Stimulated activated CD4-positive, alpha-beta T cell treated with anti-CD3 and anti-CD28 coated beads, Interleukin-15, amount 100 ng/mL, for 48 hours (primary cell): ENCODE measurements around the gene GNB5.

Source experiments
- DNase-seq, 2 donors: peaks; one replicate each; pipeline ENCODE4 v3.0.0-alpha.2; 2020; ENCODE audit warnings: low read depth in 2 of 2

Gene GNB5

DNA sequence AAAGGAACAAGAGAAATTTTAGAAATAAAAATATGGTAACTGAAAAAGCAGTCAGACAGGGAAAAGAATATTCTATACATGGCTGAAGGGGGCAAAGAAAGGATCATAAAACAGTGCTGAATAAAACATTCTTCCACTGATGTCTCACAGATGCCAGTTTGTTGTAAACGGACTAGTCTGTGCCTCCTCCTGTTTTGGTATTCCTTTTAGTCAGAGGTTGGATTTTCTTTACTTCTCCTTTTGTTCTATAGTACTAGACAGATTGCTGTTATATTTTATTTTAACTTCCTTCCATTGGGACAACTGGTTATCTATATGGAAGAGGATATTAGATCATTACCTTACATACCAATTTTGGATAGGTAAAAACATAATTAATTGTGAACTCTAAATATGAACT is 16.0 kb upstream of the GNB5 start:
- DNase-seq: no peak

DNA sequence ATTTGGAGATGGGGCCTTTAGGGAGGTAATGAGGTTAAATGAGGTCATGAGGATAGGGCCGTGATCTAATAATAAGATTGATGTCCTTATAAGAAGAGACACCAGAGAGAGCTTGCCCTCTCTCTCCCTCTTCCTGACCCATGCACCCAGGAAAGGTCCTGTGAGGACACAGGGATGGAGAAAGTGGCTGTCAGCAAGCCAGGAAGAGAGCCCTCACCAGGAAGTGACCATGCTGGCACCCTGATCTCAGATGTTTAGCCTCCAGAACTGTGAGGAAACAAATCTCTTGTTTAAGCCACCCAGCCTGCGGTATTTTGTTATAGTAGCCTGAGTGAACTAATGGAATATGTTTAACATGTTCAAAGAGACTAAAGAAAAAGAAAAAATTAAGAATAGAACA is 15.3 kb upstream of the GNB5 start:
- no peak for DNase-seq

DNA sequence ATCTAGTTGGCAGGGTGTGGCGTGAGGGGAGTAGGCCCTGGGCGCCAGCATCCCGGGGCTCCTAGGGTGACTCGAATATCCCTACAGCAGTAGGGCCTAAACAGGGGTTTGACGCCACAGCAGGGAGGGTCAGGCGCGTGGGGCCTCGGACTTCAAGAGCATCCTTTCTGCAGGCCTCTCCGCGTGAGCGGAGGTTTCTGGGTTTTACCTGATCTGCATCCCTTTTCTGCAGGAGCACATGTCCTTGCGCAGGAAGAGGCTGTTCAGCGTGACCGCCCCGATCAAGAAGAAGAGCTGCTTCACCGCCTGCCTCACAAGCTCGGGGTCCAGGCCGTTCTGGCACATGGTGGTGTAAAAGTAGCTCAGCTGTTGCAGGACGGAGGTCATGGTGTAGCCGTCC is 13.5 kb upstream of the GNB5 start:
- DNase-seq: no peak

- DNase-seq: no peak
Measured at GRCh38 chr15:52200831-52201365, 9.7 kb upstream of the GNB5 start.

DNA sequence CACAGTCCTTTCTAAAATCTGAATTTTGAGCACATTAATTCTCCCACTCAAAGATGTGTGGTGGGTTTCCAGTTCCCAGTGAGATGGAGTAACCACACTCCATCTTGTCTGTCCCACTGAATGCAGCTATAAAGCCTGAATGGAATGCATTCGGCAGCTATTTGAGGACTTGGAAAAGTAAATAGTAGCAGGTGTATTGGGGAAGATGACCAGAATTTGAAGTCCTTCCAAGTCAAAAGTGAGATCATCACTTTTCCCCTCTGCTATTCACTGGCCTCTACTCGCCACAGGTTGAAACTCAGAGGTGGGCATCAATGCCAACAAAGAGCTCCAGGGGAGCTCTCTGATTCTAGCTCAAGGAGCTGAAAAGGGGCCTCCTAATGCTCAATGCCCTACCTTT is 8.1 kb upstream of the GNB5 start:
- no peak for DNase-seq

DNA sequence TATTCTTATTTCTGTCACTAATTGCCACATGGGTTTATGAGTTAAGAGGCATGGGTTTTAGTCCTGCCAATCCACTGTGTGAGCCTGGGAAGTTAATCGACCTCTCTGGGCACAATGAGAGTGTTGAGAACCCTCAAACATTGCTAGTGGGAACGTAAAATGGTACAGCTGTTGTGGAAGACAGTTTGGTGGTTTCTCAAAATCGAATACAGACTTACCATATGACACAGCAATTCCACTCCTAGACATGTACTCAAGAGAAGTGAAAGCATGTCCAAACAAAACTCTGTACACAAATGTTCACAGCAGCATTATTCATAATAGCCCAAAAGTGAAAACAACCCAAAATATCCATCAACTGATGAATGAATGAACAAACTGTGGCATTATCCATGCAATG is 5.7 kb upstream of the GNB5 start:
- DNase-seq: no peak

DNA sequence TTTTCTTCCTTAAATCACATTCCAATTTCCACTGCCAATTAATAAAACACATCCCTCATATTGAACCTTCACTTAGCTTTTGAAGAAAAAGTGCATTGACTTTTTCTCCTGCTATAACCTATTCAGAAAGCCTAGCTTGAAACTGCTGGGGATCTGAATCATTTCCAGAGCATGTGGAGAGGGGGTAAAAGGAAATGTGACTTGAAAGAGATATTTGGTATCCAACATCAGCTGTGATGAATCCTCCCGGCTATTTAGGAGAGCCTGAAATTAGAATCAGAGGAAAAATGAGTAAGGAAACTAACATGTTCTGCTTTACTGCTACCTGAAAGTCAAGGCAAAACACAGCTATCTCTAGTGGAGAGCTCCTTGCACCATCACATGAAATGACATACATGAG is 2.6 kb upstream of the GNB5 start:
- no peak for DNase-seq

GRCh38 chr15:52193321-52193720 is 2.1 kb upstream of the GNB5 start:
- no peak for DNase-seq

- DNase-seq: no peak
Measured at GRCh38 chr15:52186651-52187486, 4.3 kb downstream of the GNB5 start.

DNA sequence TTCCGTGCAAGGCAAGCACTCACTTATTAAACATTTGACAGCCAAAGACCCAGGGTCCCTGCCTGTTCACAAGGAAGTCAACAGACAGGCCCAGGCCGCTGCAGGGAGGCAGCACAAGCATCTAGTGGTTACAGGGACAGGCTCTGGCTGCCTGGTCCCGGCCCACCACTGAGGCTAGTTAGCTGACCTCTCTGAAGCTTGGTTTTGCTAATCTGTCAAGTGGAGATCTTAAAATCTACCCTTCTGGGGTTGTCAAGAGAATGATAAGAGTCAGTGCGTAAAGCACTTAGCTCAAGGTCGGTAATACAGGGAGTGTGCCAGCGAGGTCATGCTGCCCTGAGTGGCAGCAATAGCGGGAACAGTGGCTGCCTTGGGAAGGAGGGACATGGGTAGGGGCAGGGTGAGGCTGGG is 6.0 kb downstream of the GNB5 start:
- no peak for DNase-seq

DNA sequence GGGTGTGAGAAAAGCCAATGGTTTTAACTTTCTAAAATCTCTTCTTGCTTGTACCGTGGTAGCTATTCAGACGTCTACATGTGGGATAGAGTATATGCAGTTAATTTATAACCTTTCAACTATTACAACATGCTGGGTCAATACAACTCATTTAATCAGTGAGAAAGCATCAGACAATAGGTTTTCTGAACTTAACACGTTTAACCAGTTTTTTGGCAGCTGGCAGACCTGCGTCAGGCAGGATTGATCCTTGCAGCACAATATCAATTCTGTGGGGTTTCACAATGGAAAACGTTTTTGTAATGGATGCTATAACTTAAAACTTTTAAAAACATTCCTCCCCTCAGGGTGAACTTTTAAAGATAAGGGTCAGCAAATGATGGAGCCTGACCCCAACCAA is 6.5 kb downstream of the GNB5 start:
- DNase-seq: no peak

- no peak for DNase-seq
Measured at GRCh38 chr15:52183562-52184173, 7.5 kb downstream of the GNB5 start.

GRCh38 chr15:52181938-52182780 is 9.0 kb downstream of the GNB5 start:
- DNase-seq: no peak

GRCh38 chr15:52180851-52181450 is 10.2 kb downstream of the GNB5 start:
- no peak for DNase-seq

DNA sequence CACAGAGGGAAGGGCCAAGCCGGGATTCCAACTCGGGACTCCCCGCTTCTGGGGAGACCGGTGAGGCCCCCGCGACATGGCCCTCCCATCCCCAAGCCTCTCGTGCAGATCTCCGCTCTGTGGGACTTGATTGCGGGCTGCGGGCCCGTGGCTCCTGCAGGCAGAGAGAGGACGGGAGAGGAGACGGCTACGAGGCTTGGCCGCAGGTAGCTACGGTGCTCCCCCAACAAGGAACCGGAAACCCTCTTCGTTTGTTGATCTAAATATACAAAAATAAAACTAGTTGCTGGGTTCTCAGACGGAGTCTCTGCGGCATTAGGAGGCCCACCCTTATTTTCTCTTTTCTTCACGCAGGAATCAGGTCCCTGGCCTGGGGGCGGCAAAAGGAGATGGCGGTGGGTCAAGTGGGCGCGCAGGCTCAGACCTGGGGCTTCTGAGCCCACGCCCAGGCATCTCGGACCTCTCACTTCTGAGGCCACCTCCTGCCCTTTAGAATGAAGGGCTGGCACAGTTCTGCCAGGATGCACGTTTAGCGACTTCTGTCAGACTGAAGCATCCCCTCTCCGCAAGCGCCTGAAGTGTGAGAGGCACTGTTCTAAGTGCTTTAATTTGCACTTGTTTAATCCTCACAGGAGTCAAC is 10.9 kb downstream of the GNB5 start:
- peak in 1 of 2 donors; percentile 13 for DNase-seq

- DNase-seq: peak; percentile 69 to 83
Measured at GRCh38 chr15:52179278-52180195, 11.7 kb downstream of the GNB5 start.

DNA sequence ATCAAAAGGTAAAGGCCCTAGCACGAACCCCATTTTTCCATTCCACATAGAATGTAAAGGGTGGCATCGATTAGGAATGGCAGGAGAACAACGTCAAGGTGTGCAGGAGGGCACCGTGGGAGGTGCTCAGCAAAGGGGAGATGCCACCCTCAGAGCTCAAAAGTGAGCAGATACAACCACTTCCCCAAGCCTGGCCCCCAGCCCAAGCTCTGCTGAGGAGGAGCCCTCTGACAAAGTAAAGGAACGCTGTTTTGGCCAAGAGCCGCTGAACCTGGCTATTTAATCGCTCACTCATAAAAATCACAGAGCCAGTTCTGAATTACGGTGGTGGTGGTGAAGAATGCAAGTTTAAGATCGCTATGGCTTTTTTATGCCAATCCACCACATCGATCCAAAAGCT is 12.4 kb downstream of the GNB5 start:
- no peak for DNase-seq

GRCh38 chr15:52172869-52173268 is 18.3 kb downstream of the GNB5 start:
- no peak for DNase-seq

DNA sequence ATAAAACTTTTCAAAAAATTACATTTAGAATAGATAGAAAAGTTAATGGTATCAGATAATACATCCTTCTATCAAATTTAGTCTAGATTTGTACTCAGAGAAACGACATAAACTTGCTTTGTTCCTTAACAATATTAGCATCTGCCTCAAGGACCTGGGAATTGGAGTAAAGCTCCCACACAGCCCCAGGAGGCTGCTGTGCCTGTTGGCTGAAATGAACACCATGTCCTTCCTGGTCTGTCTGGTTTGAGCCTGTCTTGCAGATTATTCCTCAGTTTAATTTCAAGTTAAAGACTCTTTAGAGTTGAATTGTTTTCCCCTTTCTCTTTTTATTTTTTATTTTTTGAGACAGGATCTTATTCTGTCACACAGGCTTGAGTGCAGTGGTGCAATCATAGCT is 19.4 kb downstream of the GNB5 start:
- DNase-seq: no peak

DNA sequence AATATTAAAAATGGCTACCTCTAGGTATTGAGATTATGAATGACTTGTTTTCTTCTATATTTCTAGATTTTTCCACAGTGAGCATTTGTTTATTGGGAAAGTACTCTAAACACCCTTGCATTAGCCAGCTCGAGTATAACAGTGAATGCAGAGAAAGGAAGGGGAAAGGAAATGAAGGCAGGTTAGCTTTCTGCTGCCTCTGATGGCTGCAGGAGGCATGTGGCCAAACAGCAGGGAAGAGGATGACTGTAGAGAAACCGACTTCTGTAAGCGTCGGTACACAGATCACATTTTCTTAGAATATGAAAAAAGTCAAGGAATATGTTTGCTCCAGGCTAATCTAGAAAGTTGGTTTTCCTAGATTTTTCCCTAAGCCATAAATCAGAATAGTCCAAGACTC is 19.8 kb downstream of the GNB5 start:
- DNase-seq: no peak
